IPS DF 6.9 (cell line): ENCODE measurements around the gene GTPBP10.

Source experiments
- DNase-seq: peaks from one replicate; pipeline ENCODE4 v3.0.0-alpha.2; 2013; ENCODE audit warnings: low read depth, low spot score
- H3K27ac ChIP-seq: one replicate; pipeline ENCODE4 v1.5.1; 2013; ENCODE audit warnings: low read length, control low read depth
- H3K27me3 ChIP-seq: 2 replicates; pipeline ENCODE4 v1.6.1; 2013; ENCODE audit warnings: mild to moderate bottlenecking, low read length; ENCODE audit not compliant: control insufficient read depth, insufficient read depth
- H3K36me3 ChIP-seq: 2 replicates; pipeline ENCODE4 v1.6.1; 2013; ENCODE audit warnings: low read length; ENCODE audit not compliant: control insufficient read depth, insufficient read depth
- H3K4me1 ChIP-seq: 2 replicates; pipeline ENCODE4 v1.6.1; 2013; ENCODE audit warnings: low read length; ENCODE audit not compliant: control insufficient read depth, insufficient read depth
- H3K4me3 ChIP-seq: 2 replicates; pipeline ENCODE4 v1.5.1; 2013; ENCODE audit warnings: mild to moderate bottlenecking, low read length
- H3K9me3 ChIP-seq: 2 replicates; pipeline ENCODE4 v1.6.1; 2013; ENCODE audit warnings: low read length, inconsistent platforms; ENCODE audit not compliant: control insufficient read depth, insufficient read depth
- WGBS: extraction: QIAGEN DNeasy Blood & Tissue Kit; methylation state at CpG from one replicate; pipeline ENCODE4 v1.1.7; 2013; ENCODE audit warnings: mixed read lengths, missing lambda C conversion rate; ENCODE audit not compliant: insufficient read length, insufficient coverage; 5-methylcytosine and 5-hydroxymethylcytosine counted together

Gene GTPBP10

GRCh38 chr7:90346336-90347125, at the start of gene GTPBP10:
Gene GTPBP10 (plus strand): TSS chr7:90346716. CDS start chr7:90346742, 26 bp downstream.
- H3K27ac ChIP-seq: no peak within 1 kb of the TSS
- H3K4me1 ChIP-seq: no peaks in the 10 kb centered on the region
- WGBS: no CpG with 5 or more reads among the region's 37 CpGs
- no peaks in the 10 kb centered on the region for H3K27me3 ChIP-seq
- H3K9me3 ChIP-seq: no peaks in the 10 kb centered on the region
- no peaks in the 10 kb centered on the region for H3K36me3 ChIP-seq
- H3K4me3 ChIP-seq: peak within 1 kb of the TSS; percentile 83
- peak; percentile 88 for DNase-seq

DNA sequence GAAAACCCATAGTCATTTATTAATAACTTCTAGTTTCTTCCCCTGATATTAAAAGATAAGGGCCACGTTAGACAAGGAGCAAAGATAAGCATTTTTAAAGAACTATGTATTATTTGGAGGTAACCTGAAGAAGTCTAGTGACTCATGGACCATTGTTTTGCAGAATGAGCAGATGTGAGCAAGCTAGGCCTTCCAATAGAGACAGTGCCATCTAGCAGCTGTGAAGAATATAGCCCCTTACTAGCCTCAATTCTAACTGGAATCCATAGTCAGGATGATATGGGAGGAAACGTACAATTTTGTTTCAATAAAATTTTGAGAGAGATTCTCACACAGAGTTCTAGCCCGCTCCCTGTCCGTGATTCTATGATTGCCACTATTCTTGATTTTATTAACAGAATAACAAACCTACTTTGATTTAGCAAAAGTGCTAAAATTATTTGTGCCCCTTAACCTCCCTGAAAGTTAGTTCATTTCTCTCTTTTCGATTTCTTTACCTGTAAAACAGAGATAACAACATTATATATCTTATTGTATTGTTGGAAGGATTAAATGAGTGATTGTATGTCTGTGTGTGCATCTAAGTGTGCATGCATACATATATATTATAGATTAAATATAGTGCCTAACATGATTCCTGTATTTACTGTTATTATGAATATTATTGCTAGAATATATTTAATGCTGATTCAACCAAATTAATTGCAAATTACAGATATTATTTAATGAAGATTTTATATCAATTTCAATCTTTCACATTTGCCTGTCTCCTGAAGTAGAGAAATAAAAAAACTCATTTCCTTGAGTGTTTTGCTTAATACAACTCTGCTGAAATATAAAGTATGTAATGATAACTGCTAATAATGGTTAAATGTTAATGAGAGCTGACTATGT, 48.1 kb upstream of the GTPBP10 start:
- Histone ChIP-seq H3K27me3 (no peaks in the 10 kb centered on the region), H3K9me3 (no peaks in the 10 kb centered on the region), H3K4me1 (no peaks in the 10 kb centered on the region), H3K36me3 (no peaks in the 10 kb centered on the region), H3K27ac (no peak overlapping the region), H3K4me3 (no peak overlapping the region)
- DNase-seq: no peak
- no CpG with 5 or more reads among the region's 5 CpGs for WGBS

DNA sequence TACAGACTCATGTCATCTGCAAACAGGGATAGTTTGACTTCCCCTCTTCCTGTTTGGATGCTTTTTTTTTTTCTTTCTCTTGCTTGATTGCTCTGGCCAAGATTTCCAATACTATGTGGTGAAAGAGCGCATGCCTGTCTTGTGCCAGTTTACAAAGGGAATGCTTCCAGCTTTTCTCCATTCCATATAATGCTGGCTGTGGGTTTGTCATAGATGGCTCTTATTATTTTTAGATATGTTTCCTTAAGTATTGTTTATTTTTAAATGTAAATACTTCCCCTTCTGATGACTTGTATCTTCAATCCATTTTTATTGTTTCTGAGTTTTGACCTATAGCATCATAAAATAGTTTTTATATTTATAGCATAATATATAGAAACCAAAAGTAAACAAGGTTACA, 43.3 kb upstream of the GTPBP10 start:
- H3K4me1 ChIP-seq: no peaks in the 10 kb centered on the region
- DNase-seq: no peak
- WGBS: no CpG with 5 or more reads among the region's 1 CpG
- no peak overlapping the region for H3K4me3 ChIP-seq
- H3K36me3 ChIP-seq: no peaks in the 10 kb centered on the region
- no peaks in the 10 kb centered on the region for H3K27me3 ChIP-seq
- no peaks in the 10 kb centered on the region for H3K9me3 ChIP-seq
- no peak overlapping the region for H3K27ac ChIP-seq

DNA sequence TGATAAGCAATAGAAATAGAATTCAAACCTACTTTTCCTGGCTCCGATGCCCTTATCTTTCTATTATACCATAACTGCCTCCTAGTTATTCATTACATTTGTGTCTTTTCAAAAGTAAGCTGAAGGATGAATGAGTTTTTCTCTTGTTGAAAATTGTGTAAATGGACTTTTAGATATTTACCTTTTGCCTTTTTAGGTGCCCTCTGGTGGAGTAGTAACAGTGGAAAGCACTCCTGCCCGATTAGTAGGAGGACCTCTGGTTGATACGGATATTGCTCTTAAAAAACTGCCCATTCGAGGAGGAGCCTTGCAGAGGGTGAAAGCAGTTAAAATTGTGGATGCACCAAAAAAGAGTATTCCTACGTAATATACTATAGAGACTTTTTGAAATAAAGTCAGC, 36.6 kb upstream of the GTPBP10 start:
- Histone ChIP-seq H3K36me3 (no peaks in the 10 kb centered on the region), H3K27ac (no peak overlapping the region), H3K4me3 (no peak overlapping the region), H3K27me3 (no peaks in the 10 kb centered on the region), H3K4me1 (no peaks in the 10 kb centered on the region), H3K9me3 (no peaks in the 10 kb centered on the region)
- DNase-seq: no peak
- WGBS: no CpG with 5 or more reads among the region's 5 CpGs

- DNase-seq: no peak
Measured at GRCh38 chr7:90311175-90311574, 35.3 kb upstream of the GTPBP10 start.

DNA sequence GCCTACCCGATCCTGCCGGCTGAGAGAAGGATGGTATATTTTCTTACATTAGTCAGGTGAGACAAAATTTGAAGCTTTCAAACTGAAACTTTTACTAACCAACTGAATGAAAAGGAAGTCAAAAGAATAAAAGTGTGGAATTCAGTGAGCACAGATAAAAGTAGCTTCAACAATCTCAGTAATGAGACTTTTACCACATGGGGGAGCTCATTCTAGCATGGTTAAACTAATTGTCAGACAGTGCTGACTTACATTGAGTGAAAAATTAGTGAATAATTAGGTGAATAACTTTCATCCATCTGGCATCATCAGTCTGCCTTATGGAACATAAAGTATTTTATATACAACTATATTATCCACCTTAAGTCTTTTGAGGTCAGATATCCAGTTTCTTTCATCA, 33.8 kb upstream of the GTPBP10 start:
- no peaks in the 10 kb centered on the region for H3K27me3 ChIP-seq
- no CpG with 5 or more reads among the region's 2 CpGs for WGBS
- H3K36me3 ChIP-seq: no peaks in the 10 kb centered on the region
- no peak overlapping the region for H3K27ac ChIP-seq
- no peaks in the 10 kb centered on the region for H3K4me1 ChIP-seq
- H3K9me3 ChIP-seq: no peaks in the 10 kb centered on the region
- DNase-seq: no peak
- H3K4me3 ChIP-seq: no peak overlapping the region

More at GRCh38 chr7:90311175-90311574, 35.3 kb upstream of the GTPBP10 start:
- no peaks in the 10 kb centered on the region for H3K36me3 ChIP-seq
- H3K4me1 ChIP-seq: no peaks in the 10 kb centered on the region
- H3K4me3 ChIP-seq: no peak overlapping the region
- no peak overlapping the region for H3K27ac ChIP-seq
- H3K9me3 ChIP-seq: no peaks in the 10 kb centered on the region
- H3K27me3 ChIP-seq: no peaks in the 10 kb centered on the region

- no peak overlapping the region for H3K27ac ChIP-seq
- H3K36me3 ChIP-seq: no peaks in the 10 kb centered on the region
- no peaks in the 10 kb centered on the region for H3K4me1 ChIP-seq
- no CpG with 5 or more reads among the region's 4 CpGs for WGBS
- no peaks in the 10 kb centered on the region for H3K9me3 ChIP-seq
- no peaks in the 10 kb centered on the region for H3K27me3 ChIP-seq
- no peak overlapping the region for H3K4me3 ChIP-seq
- no peak for DNase-seq
Measured at GRCh38 chr7:90313907-90314306, 32.6 kb upstream of the GTPBP10 start.

DNA sequence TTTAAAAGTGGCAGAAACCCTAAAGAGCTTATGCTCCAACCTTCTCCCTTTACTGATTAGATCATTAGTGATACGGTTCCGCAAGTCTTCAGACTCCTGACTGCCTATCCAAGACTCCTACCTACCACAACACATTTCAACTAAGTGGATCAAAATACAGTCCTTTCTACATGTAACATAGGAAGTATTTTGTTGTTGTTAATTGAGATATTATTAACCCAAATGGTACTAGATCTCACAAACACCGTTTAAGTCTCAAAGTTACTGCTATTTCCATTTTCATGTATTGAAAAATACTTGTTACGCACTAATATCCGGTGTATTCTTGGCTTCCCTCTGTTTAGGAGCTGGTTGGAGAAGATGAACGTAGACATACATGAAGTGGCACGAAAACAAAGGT, 26.5 kb upstream of the GTPBP10 start:
- Histone ChIP-seq H3K4me1 (no peaks in the 10 kb centered on the region), H3K27ac (no peak overlapping the region), H3K9me3 (no peaks in the 10 kb centered on the region), H3K27me3 (peaks cover 25% of the 10 kb centered on the region), H3K36me3 (no peaks in the 10 kb centered on the region), H3K4me3 (no peak overlapping the region)
- WGBS: no CpG with 5 or more reads among the region's 7 CpGs
- DNase-seq: no peak

- DNase-seq: no peak
- H3K9me3 ChIP-seq: no peaks in the 10 kb centered on the region
- H3K4me3 ChIP-seq: no peak overlapping the region
- no peak overlapping the region for H3K27ac ChIP-seq
- H3K4me1 ChIP-seq: no peaks in the 10 kb centered on the region
- WGBS: no CpG with 5 or more reads among the region's 7 CpGs
- no peaks in the 10 kb centered on the region for H3K36me3 ChIP-seq
- peaks cover 25% of the 10 kb centered on the region for H3K27me3 ChIP-seq
Measured at GRCh38 chr7:90320418-90320800, 26.1 kb upstream of the GTPBP10 start.

GRCh38 chr7:90320801-90321494, 25.6 kb upstream of the GTPBP10 start, which contains the start of gene FAM237B:
Gene FAM237B (minus strand): TSS chr7:90321304. CDS start chr7:90319748, 1,556 bp downstream.
- no peaks in the 10 kb centered on the region for H3K9me3 ChIP-seq
- H3K27me3 ChIP-seq: peaks cover 25% of the 10 kb centered on the region
- no peaks in the 10 kb centered on the region for H3K36me3 ChIP-seq
- no peak within 1 kb of the TSS for H3K27ac ChIP-seq
- no CpG with 5 or more reads among the region's 62 CpGs for WGBS
- H3K4me1 ChIP-seq: no peaks in the 10 kb centered on the region
- H3K4me3 ChIP-seq: peak within 1 kb of the TSS; percentile 61; the same call in 1 of the 2 replicates
- no peak for DNase-seq
